T-helper 1 cell treated with Interleukin-12 subunit alpha and Interleukin-12 subunit beta and Interleukin-4 antibody, amounts not matched to agents 30 μg/mL and 1 μg/mL, for 36 hours (primary cell): Measurements from ENCODE around the gene CADM4.
"Not testable (repeated sequence)": the region's sequence is repeated elsewhere in the genome, so short reads cannot be mapped to it uniquely, and the experiment has no call there.

Experiments
- H3K27ac Mint-ChIP-seq: one replicate; pipeline ENCODE4 v1.8.0; 2021; ENCODE audit warnings: mild to moderate bottlenecking, mixed read lengths
- H3K27me3 Mint-ChIP-seq: one replicate; pipeline ENCODE4 v1.8.0; 2021; ENCODE audit warnings: low read depth, mixed read lengths
- H3K36me3 Mint-ChIP-seq: one replicate; pipeline ENCODE4 v1.8.0; 2021; ENCODE audit warnings: low read depth, mixed read lengths
- H3K4me1 Mint-ChIP-seq: one replicate; pipeline ENCODE4 v1.8.0; 2021; ENCODE audit warnings: low read depth, mixed read lengths
- H3K4me3 Mint-ChIP-seq: one replicate; pipeline ENCODE4 v1.8.0; 2021; ENCODE audit warnings: mild to moderate bottlenecking, moderate library complexity, mixed read lengths
- H3K9me3 Mint-ChIP-seq: one replicate; pipeline ENCODE4 v1.8.0; 2021; ENCODE audit warnings: mixed read lengths

Gene CADM4

DNA sequence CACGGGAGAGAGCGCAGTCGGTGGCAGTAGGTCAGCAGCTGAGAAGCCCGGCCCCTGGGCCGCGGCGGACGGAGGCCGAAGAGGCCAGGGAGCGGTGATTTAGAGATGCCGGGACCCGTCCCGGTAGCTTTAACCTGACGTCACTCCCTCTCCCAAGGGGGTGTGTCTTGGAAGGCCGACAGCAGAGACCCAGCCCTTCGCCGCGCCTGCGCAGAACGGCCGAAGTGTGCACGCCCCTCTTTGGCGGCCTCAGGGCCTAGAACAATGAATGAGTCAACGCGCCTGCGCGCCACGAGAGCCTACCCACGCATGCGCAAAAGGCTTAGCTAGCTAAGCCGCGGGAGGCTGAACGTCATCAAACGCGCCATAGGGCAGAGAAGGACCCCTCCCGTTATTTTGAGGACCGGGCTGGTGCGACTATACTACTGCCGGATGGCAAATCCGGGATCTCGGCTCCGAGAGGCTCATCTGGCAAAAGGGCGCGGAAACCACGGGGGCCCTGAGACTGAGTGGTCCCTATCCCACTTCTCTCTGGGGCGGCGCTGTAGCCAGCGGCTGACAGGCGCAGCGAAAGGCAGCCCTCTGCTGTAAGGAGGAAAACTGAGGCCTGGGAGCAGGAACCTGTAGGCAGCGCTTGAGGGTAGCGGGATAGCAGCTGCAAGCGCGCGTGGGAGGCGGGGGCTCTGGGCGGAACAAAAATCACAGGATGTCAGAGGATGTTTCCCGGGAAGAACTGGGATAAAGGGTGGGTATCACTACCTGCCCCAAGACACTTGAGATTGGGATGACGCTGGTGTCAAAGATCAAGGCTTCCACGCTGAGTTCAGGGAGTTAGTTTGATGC is 43.4 kb downstream of the CADM4 start, which contains the start of the genes IRGQ and ZNF576:
Gene IRGQ, minus strand, starts transcription at position 136 of the 843 bp plus-strand sequence. CDS start 796 bp downstream, outside the sequence.
Gene ZNF576, plus strand, starts transcription at position 597 of the 843 bp plus-strand sequence. CDS start 514 bp downstream, outside the sequence.
- H3K27me3 Mint-ChIP-seq, result no peaks in the 10 kb centered on the region
- peaks cover 22% of the 10 kb centered on the region for H3K36me3 Mint-ChIP-seq
- H3K4me1 Mint-ChIP-seq, result peaks cover 30% of the 10 kb centered on the region
- peak within 1 kb of the TSS; percentile 99 for H3K4me3 Mint-ChIP-seq
- H3K27ac Mint-ChIP-seq, result peak within 1 kb of the TSS; percentile 99
- H3K9me3 Mint-ChIP-seq, result no peaks in the 10 kb centered on the region

DNA sequence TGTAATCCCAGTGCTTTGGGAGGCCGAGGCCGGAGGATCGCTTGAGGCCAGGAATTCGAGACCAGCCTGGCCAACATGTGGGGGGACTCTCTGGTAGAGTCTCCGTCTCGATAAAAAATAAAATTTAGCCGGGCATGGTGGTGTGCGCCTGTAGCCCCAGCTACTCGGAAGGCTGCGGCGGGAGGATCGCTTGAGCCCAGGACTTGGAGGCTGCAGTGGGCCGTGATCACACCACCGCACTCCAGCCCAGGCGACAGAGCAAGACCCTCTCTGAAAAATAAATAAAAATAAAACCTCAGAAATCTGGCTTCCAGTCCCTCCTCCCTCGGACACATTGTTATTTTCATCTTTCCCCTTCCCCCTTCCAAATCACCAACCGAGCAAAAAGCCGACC is 44.0 kb downstream of the CADM4 start:
- Mint-ChIP-seq H3K27ac (peak overlapping the region; percentile 99), H3K27me3 (no peaks in the 10 kb centered on the region), H3K9me3 (no peaks in the 10 kb centered on the region), H3K36me3 (peaks cover 25% of the 10 kb centered on the region), H3K4me1 (peaks cover 34% of the 10 kb centered on the region), H3K4me3 (peak overlapping the region; percentile 99)

GRCh38 chr19:43594710-43595604 is 44.7 kb downstream of the CADM4 start:
- Mint-ChIP-seq H3K27me3 (no peaks in the 10 kb centered on the region), H3K4me3 (peak overlapping the region; percentile 99), H3K36me3 (peaks cover 27% of the 10 kb centered on the region), H3K4me1 (peaks cover 37% of the 10 kb centered on the region), H3K27ac (peak overlapping the region; percentile 99), H3K9me3 (no peaks in the 10 kb centered on the region)

GRCh38 chr19:43594081-43594697 is 45.5 kb downstream of the CADM4 start:
- no peaks in the 10 kb centered on the region for H3K9me3 Mint-ChIP-seq
- H3K27ac Mint-ChIP-seq, result peak overlapping the region; percentile 99
- H3K4me1 Mint-ChIP-seq, result peaks cover 42% of the 10 kb centered on the region
- H3K4me3 Mint-ChIP-seq, result peak overlapping the region; percentile 52
- peaks cover 27% of the 10 kb centered on the region for H3K36me3 Mint-ChIP-seq
- H3K27me3 Mint-ChIP-seq, result no peaks in the 10 kb centered on the region

- Mint-ChIP-seq H3K27me3 (no peaks in the 10 kb centered on the region), H3K9me3 (no peaks in the 10 kb centered on the region), H3K4me3 (peak overlapping the region; percentile 52), H3K36me3 (peaks cover 27% of the 10 kb centered on the region), H3K27ac (no peak overlapping the region), H3K4me1 (peaks cover 39% of the 10 kb centered on the region)
Observed at GRCh38 chr19:43592800-43593350, 46.8 kb downstream of the CADM4 start.

GRCh38 chr19:43591904-43592772 is 47.5 kb downstream of the CADM4 start:
- Mint-ChIP-seq H3K27me3 (no peaks in the 10 kb centered on the region), H3K9me3 (no peaks in the 10 kb centered on the region), H3K27ac (no peak overlapping the region), H3K4me1 (peaks cover 32% of the 10 kb centered on the region), H3K36me3 (peaks cover 27% of the 10 kb centered on the region), H3K4me3 (no peak overlapping the region)

- peaks cover 19% of the 10 kb centered on the region for H3K4me1 Mint-ChIP-seq
- peak overlapping the region; percentile 46 for H3K27ac Mint-ChIP-seq
- no peak overlapping the region for H3K4me3 Mint-ChIP-seq
- peaks cover 23% of the 10 kb centered on the region for H3K36me3 Mint-ChIP-seq
- H3K9me3 Mint-ChIP-seq, result no peaks in the 10 kb centered on the region
- no peaks in the 10 kb centered on the region for H3K27me3 Mint-ChIP-seq
Observed at GRCh38 chr19:43589678-43590077, 50.0 kb downstream of the CADM4 start.

DNA sequence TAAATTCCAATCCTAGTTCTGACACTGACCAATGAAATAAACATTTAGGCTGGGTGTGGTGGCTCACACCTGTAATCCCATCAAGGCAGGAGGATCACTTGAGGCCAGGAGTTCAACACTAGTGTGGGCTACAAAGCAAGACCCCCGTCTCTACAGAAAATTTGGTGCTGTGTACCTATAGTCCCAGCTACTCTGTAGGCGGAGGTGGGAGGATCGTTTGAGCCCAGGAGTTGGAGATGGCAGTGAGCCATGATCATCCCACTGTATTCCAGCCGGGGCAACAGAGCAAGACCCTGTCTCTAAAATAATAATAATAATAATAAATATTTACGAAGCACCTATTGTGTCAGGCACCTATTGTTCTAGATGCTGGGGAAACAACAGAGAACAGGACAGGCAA is 50.4 kb downstream of the CADM4 start:
- Mint-ChIP-seq H3K36me3 (peaks cover 23% of the 10 kb centered on the region), H3K4me1 (peaks cover 20% of the 10 kb centered on the region), H3K4me3 (no peak overlapping the region), H3K27ac (peak overlapping the region; percentile 46), H3K9me3 (no peaks in the 10 kb centered on the region), H3K27me3 (no peaks in the 10 kb centered on the region)

DNA sequence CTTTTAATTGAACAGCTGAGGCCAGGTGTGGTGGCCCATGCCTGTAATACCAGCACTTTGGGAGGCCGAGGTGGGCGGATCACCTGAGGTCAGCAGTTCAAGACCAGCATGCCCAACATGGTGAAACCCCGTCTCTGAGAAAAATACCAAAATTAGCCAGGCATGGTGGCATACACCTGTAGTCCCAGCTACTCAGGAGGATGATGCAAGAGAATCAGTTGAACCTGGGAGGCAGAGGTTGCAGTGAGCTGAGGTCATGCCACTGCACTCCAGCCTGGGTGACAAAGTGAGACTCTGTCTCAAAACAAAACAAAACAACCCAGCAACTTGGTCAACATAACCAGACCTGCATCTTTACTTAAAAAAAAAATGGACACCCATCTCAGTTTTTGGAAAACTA is 52.6 kb downstream of the CADM4 start:
- not testable (repeated sequence) for H3K9me3 Mint-ChIP-seq, H3K27me3 Mint-ChIP-seq, H3K4me3 Mint-ChIP-seq, H3K27ac Mint-ChIP-seq
- Mint-ChIP-seq H3K36me3 (peaks cover 12% of the 10 kb centered on the region), H3K4me1 (peaks cover 17% of the 10 kb centered on the region)

DNA sequence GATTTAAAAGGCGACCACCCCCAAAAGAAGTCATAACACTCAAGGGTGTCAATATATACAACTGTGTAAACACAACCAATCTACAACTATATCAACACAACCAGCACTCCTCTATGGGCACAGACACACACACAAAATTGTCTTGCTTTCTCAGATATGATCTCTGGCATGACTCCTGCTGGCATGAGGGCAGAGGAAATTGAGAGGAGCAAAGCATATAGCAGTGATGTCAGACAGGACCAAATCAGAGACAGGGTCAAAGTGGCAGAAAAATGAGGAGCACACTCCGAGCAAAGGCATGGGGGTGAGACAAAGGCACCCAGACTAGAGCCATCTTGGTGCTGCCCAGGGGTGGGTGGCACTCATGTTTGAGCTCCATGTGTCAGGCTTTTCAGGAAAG is 53.3 kb downstream of the CADM4 start:
- H3K27me3 Mint-ChIP-seq, result no peaks in the 10 kb centered on the region
- H3K9me3 Mint-ChIP-seq, result no peaks in the 10 kb centered on the region
- peaks cover 19% of the 10 kb centered on the region for H3K4me1 Mint-ChIP-seq
- no peak overlapping the region for H3K4me3 Mint-ChIP-seq
- H3K27ac Mint-ChIP-seq, result no peak overlapping the region
- peaks cover 12% of the 10 kb centered on the region for H3K36me3 Mint-ChIP-seq

DNA sequence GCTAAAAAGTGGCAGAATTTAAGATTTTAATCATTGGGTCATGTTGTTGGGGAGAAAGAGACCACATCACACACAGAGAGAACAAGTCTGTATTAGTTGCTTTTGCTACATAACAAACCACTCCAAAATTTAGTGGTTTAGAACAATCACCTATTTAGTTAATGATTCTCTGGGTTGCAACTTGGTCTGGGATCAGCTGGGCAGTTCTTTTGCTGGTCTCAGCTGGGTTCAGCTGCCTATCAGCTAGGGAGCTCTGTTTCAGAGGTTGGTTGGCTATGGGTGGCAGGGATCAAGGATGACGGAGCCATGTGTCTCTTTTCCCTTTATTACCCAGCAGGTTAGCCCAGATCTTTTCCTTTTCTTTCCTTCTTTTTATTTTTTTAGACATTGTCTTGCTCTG is 55.2 kb downstream of the CADM4 start:
- Mint-ChIP-seq H3K36me3 (peaks cover 6% of the 10 kb centered on the region), H3K9me3 (no peaks in the 10 kb centered on the region), H3K27ac (peak overlapping the region; percentile 76), H3K4me1 (peaks cover 13% of the 10 kb centered on the region), H3K4me3 (no peak overlapping the region), H3K27me3 (no peaks in the 10 kb centered on the region)

DNA sequence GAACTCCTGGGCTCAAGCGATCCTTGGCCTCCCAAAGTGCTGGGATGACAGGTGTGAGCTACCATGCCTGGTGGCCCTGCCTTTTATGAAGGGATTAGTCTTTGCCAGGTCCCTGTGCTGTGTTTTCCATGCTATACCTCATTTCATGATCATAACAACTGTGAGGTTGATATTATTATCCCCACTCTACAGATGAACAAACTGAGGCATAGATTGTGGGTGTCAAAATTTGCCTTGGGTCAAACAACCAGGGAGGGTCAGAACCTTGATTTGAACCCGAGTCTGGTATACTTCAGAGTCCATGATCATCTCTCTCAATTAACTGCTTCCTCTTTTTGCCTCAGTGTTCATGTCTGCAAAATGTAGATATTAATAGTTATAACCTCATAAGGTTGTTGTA is 57.2 kb downstream of the CADM4 start:
- Mint-ChIP-seq H3K27ac (peak overlapping the region; percentile 36), H3K9me3 (no peaks in the 10 kb centered on the region)

GRCh38 chr19:43581467-43581866 is 58.2 kb downstream of the CADM4 start:
- H3K4me3 Mint-ChIP-seq, result no peak overlapping the region
- H3K36me3 Mint-ChIP-seq, result peaks cover 8% of the 10 kb centered on the region
- peaks cover 6% of the 10 kb centered on the region for H3K27me3 Mint-ChIP-seq
- peaks cover 24% of the 10 kb centered on the region for H3K4me1 Mint-ChIP-seq
- no peaks in the 10 kb centered on the region for H3K9me3 Mint-ChIP-seq
- peak overlapping the region; percentile 33 for H3K27ac Mint-ChIP-seq

More for the DNA sequence above, 57.2 kb downstream of the CADM4 start:
- no peak overlapping the region for H3K4me3 Mint-ChIP-seq
- H3K36me3 Mint-ChIP-seq, result peaks cover 7% of the 10 kb centered on the region
- H3K27me3 Mint-ChIP-seq, result peaks cover 6% of the 10 kb centered on the region
- H3K4me1 Mint-ChIP-seq, result peaks cover 18% of the 10 kb centered on the region
